HepG2 (cell line): Measurements from ENCODE around the gene KCNK7. TPM values are rescaled to one million over a fixed set of nuclear protein-coding genes. Genes with fewer than 3 reads are reported as not detected.

ENCODE experiments used
- BATF2 ChIP-seq: sonication (generic); formaldehyde crosslinking; IDR thresholded peaks from 2 replicates; pipeline ENCODE4 v1.8.0; 2022; ENCODE audit warnings: mild to moderate bottlenecking, missing genetic modification reagents, moderate library complexity
- CAMTA2 ChIP-seq: sonication (generic); formaldehyde crosslinking; IDR thresholded peaks from 2 replicates; pipeline ENCODE4 v1.4.0; 2020; ENCODE audit warnings: mild to moderate bottlenecking, missing genetic modification reagents, borderline replicate concordance
- FOXK1 ChIP-seq: sonication (generic); formaldehyde crosslinking; IDR thresholded peaks from 2 replicates; pipeline ENCODE4 v1.4.0; 2020; ENCODE audit warnings: low read depth, missing genetic modification reagents, borderline replicate concordance
- KAT8 ChIP-seq: IDR thresholded peaks from 2 replicates; pipeline ENCODE4 v1.6.1; 2016; ENCODE audit warnings: missing genetic modification reagents, missing compliant biosample characterization
- MTA3 ChIP-seq: sonication (generic); formaldehyde crosslinking; IDR thresholded peaks from 2 replicates; pipeline ENCODE4 v1.4.0; 2020; ENCODE audit warnings: missing genetic modification reagents
- MXD1 ChIP-seq: sonication (generic); formaldehyde crosslinking; IDR thresholded peaks from 2 replicates; pipeline ENCODE4 v1.4.0; 2020; ENCODE audit warnings: mild to moderate bottlenecking, missing genetic modification reagents
- MYNN ChIP-seq: sonication (generic); formaldehyde crosslinking; IDR thresholded peaks from 2 replicates; pipeline ENCODE4 v1.4.0; 2020; ENCODE audit warnings: mild to moderate bottlenecking, low read depth, missing genetic modification reagents
- NFRKB ChIP-seq: fragments of 450-650 bp; IDR thresholded peaks from 2 replicates; pipeline ENCODE4 v1.6.1; 2017
- NR2F6 ChIP-seq, 2 experiments: IDR thresholded peaks; 2 replicates each; pipeline ENCODE4 v1.6.1; 2016; ENCODE audit warnings: antibody characterized with exemption in 1 of 2, mild to moderate bottlenecking in 1 of 2
- PAX8 ChIP-seq: sonication (generic); formaldehyde crosslinking; IDR thresholded peaks from 2 replicates; pipeline ENCODE4 v1.8.0; 2022; ENCODE audit warnings: mild to moderate bottlenecking, missing genetic modification reagents, borderline replicate concordance
- PHF5A ChIP-seq: IDR thresholded peaks from one replicate; pipeline ENCODE4 v1.6.1; 2018; ENCODE audit warnings: low read depth, missing genetic modification reagents; ENCODE audit not compliant: unreplicated experiment
- RARG ChIP-seq: sonication (generic); formaldehyde crosslinking; IDR thresholded peaks from 2 replicates; pipeline ENCODE4 v1.4.0; 2020; ENCODE audit warnings: low read depth, mild to moderate bottlenecking, missing genetic modification reagents
- SYNCRIP ChIP-seq: fragments of 200-400 bp; formaldehyde crosslinking; IDR thresholded peaks from 2 replicates; pipeline ENCODE4 v1.6.1; 2018; ENCODE audit warnings: mild to moderate bottlenecking, low read depth, low read length; ENCODE audit not compliant: insufficient read depth
- ZFP36L2 ChIP-seq: sonication (generic); formaldehyde crosslinking; IDR thresholded peaks from 2 replicates; pipeline ENCODE4 v1.4.0; 2020; ENCODE audit warnings: missing genetic modification reagents
- ZNF17 ChIP-seq: sonication (generic); formaldehyde crosslinking; IDR thresholded peaks from 2 replicates; pipeline ENCODE4 v1.5.0; 2020; ENCODE audit warnings: mild to moderate bottlenecking, missing genetic modification reagents
- ZNF282 ChIP-seq: fragments of 450-650 bp; IDR thresholded peaks from 2 replicates; pipeline ENCODE4 v1.6.1; 2018; ENCODE audit not compliant: partially characterized antibody
- ZNF407 ChIP-seq: sonication (generic); formaldehyde crosslinking; IDR thresholded peaks from one replicate; pipeline ENCODE4 v1.5.1; 2020; ENCODE audit warnings: mild to moderate bottlenecking, missing genetic modification reagents; ENCODE audit errors: not compliant biosample characterization
- ZNF547 ChIP-seq: sonication (generic); formaldehyde crosslinking; IDR thresholded peaks from 2 replicates; pipeline ENCODE4 v1.5.1; 2020; ENCODE audit warnings: mild to moderate bottlenecking, missing genetic modification reagents
- ZNF652 ChIP-seq: IDR thresholded peaks from 2 replicates; pipeline ENCODE4 v1.6.1; 2016; ENCODE audit warnings: low read depth, borderline replicate concordance
- ZNF709 ChIP-seq: sonication (generic); formaldehyde crosslinking; IDR thresholded peaks from 2 replicates; pipeline ENCODE4 v1.5.0; 2020; ENCODE audit warnings: mild to moderate bottlenecking, missing genetic modification reagents
- ZNF766 ChIP-seq: sonication (generic); formaldehyde crosslinking; IDR thresholded peaks from 2 replicates; pipeline ENCODE4 v1.5.0; 2020; ENCODE audit warnings: missing genetic modification reagents, borderline replicate concordance
- polyA plus RNA-seq, 8 experiments: library from polyadenylated mRNA; depleted of rRNA in 3 of 8; stranded (reverse) in 7 of 8; unstranded in 1 of 8; fragments of >200 nt; fragmentation: Illumina TruSeq in 4 of 8; extraction: Trizol in 4 of 8; gene quantifications; 2 replicates each; pipeline versions ENCODE4 v1.2.1 to v1.2.3, GENCODE V29; 2011 to 2016; ENCODE audit warnings: low read depth in 4 of 8, missing spikeins in 1 of 8, mixed read lengths in 1 of 8; ENCODE audit not compliant: insufficient read depth in 1 of 8
- total RNA-seq, 5 experiments: library from RNA; depleted of rRNA; stranded (reverse); fragments of >200 nt; fragmentation: Illumina TruSeq; extraction: Trizol; gene quantifications; 2 replicates each; pipeline ENCODE4 v1.2.3, GENCODE V29; 2016; ENCODE audit warnings: low read depth in 1 of 5

The KCNK7 gene
- total and polyA plus RNA-seq, 2 of the 13 experiments (the other 11 are each of a cell fraction or from before 2014, with no cell fraction given) = 0.11 TPM; not detected in 1

GRCh38 chr11:65558930-65559509 lies 36.6 kb downstream of the KCNK7 start (continued):
- TF ChIP-seq ZNF407 (no peak), ZNF709 (CRISPR knock-in tag) (no peak), NFRKB (no peak), ZNF652 (CRISPR knock-in tag) (no peak), ZNF17 (CRISPR knock-in tag) (no peak), BATF2 (no peak), RARG (CRISPR knock-in tag) (0 out of 2 replicates have a peak, but pooled peaks have one; percentile 47), MXD1 (no peak), MTA3 (no peak), ZNF282 (no peak), ZNF547 (CRISPR knock-in tag) (no peak), CAMTA2 (CRISPR knock-in tag) (0 out of 2 replicates have a peak, but pooled peaks have one; percentile 71), FOXK1 (CRISPR knock-in tag) (no peak), ZFP36L2 (CRISPR knock-in tag) (no peak), NR2F6 (IDR thresholded peaks at IDR 0.05) (no peak), NR2F6 (CRISPR knock-in tag; IDR thresholded peaks at IDR 0.05) (no peak), KAT8 (CRISPR knock-in tag) (no peak), MYNN (CRISPR knock-in tag) (no peak), SYNCRIP (no peak), ZNF766 (CRISPR knock-in tag) (no peak), PAX8 (no peak), PHF5A (CRISPR knock-in tag) (no peak)
